ENCODE measurements around the gene INSRR. TPM values are rescaled to one million over a fixed set of nuclear protein-coding genes. Genes with fewer than 3 reads are reported as not detected.

The INSRR gene
- total RNA-seq, 1 donor from 2014 or later: 0.07 TPM

DNA sequence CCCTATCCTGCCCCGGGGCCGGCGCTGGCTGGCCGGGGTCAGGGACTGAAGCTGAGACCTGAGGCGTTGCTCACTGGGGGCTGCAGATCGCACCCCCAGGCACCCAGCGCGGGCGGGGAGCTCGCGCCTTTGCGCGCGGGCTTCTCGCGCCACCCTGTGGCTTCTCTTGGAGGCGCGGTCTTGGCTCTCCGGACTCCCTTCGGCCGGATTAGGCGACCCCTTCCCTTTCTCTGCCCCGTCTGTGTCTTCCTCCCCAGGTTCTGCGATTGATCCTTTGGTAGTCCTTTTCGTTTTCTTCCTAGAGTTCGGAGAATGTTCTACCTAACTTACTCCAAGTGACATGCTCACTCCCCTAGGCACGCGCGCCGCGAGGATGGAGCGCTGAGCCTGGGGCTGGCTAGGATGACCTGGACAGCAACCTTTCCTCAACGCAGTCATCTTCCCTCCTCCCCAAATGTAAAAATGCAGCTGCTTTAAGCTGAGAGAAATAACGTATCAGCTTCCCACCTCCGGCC is 1.3 kb upstream of the INSRR start:
- Mint-ChIP-seq H3K27ac (ENCODE audit: unreplicated experiment) (no peak overlapping the region), H3K4me1 (peaks cover 30% of the 10 kb centered on the region), H3K36me3 (ENCODE audit: low read depth) (no peaks in the 10 kb centered on the region), H3K9me3 (no peaks in the 10 kb centered on the region), H3K4me3 (peak overlapping the region; percentile 66), H3K27me3 (ENCODE audit: low read depth) (peaks cover 83% of the 10 kb centered on the region)
- peak; percentile 80 for TF ChIP-seq CTCF (conservative IDR thresholded peaks at IDR 0.05)
- DNase-seq (ENCODE audit: low read depth, low spot score): peak; percentile 57

DNA sequence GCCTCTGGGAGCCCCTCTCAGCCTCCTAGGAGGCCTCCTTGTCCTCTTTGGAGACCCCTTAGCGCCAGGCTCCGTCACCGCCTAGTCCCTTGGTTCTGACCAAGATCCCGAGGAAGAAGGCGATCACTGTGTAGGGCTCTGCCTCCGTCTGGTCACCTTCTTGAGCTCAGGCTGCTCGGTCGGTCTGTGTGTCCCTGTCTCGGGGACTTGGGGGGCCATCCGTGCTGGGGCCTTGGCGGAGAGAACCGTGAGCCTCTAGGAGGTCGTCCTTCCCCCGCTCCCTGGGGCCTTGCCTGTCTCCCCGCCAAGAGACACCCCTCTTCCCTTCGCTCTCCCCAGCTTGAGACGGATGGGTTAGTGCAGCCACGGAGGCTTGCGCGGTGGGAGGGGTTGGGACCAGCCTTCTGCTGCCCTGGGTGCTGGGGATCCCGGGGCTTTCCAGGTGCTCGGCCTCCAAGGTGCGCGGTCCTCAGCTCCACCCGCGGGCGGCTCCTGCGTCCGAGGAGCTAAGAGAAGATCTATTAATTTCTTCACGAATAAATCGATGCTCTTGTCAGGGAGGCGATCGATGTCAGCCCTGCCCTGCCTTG is 701 bp upstream of the INSRR start:
- H3K4me3 Mint-ChIP-seq: peak overlapping the region; percentile 66
- H3K27ac Mint-ChIP-seq (ENCODE audit: unreplicated experiment): no peak overlapping the region
- no peak for TF ChIP-seq CTCF (conservative IDR thresholded peaks at IDR 0.05)
- peak; percentile 37 for DNase-seq (ENCODE audit: low read depth, low spot score)
- H3K4me1 Mint-ChIP-seq: peaks cover 30% of the 10 kb centered on the region
- peaks cover 83% of the 10 kb centered on the region for H3K27me3 Mint-ChIP-seq (ENCODE audit: low read depth)
- no peaks in the 10 kb centered on the region for H3K9me3 Mint-ChIP-seq
- H3K36me3 Mint-ChIP-seq (ENCODE audit: low read depth): no peaks in the 10 kb centered on the region

DNA sequence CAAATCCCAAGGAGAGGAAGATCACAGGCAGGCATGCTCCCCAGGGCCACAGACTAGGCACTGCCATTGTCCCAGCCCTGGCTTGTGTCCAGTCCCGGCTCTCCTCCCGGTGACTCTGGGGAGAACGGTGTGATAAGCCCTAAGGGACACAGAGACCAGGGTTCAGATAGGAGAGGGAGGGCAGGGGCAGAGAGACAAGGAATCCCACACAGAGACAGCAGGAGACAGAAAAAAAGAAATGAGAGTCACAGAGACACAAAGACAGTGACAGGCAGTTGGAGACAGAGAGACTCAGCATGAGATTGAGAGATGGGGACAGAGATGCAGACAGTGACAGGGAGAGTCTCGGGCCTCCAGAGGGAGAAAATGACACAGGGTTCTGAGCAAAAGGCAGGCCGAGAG is 361 bp downstream of the INSRR start:
- DNase-seq (ENCODE audit: low read depth, low spot score): no peak
- Mint-ChIP-seq H3K27ac (ENCODE audit: unreplicated experiment) (no peak overlapping the region), H3K4me3 (peak overlapping the region; percentile 79)

GRCh38 chr1:156857532-156857931 is 1.4 kb downstream of the INSRR start:
- peaks cover 79% of the 10 kb centered on the region for H3K27me3 Mint-ChIP-seq (ENCODE audit: low read depth)
- H3K9me3 Mint-ChIP-seq: no peaks in the 10 kb centered on the region
- no peaks in the 10 kb centered on the region for H3K36me3 Mint-ChIP-seq (ENCODE audit: low read depth)
- H3K4me1 Mint-ChIP-seq: peaks cover 16% of the 10 kb centered on the region
- no peak overlapping the region for H3K4me3 Mint-ChIP-seq
- no peak for DNase-seq (ENCODE audit: low read depth, low spot score)
- no peak overlapping the region for H3K27ac Mint-ChIP-seq (ENCODE audit: unreplicated experiment)
- no peak for TF ChIP-seq CTCF (conservative IDR thresholded peaks at IDR 0.05)

More for the DNA sequence above, 361 bp downstream of the INSRR start:
- Mint-ChIP-seq H3K27me3 (ENCODE audit: low read depth) (peaks cover 82% of the 10 kb centered on the region), H3K4me1 (peaks cover 22% of the 10 kb centered on the region), H3K9me3 (no peaks in the 10 kb centered on the region), H3K36me3 (ENCODE audit: low read depth) (no peaks in the 10 kb centered on the region)
- no peak for TF ChIP-seq CTCF (conservative IDR thresholded peaks at IDR 0.05)

DNA sequence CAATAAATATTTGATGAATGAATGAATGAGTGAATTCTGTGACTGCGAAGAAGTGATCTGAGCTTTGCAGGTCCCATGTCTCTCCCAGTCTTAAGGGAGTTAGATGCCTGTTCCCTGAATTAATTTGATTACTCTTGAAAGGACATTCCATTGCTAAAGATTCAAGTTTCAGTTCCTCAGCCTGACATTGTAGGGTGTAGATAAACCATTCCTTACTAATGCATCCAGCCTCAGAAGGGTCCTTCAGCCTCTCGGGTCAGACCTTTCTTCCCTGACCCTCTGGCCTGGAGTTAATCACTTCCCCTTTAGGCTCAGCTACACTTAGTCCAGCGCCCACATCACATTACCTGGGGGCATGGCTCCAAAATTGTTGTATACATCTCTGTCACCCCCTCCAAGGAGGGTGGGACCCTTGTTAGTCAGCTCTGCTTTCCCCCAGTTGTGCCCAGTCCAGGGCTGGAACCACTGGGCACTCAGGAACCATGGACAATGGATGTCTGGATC is 2.6 kb downstream of the INSRR start:
- no peaks in the 10 kb centered on the region for H3K36me3 Mint-ChIP-seq (ENCODE audit: low read depth)
- no peak for DNase-seq (ENCODE audit: low read depth, low spot score)
- H3K27ac Mint-ChIP-seq (ENCODE audit: unreplicated experiment): no peak overlapping the region
- H3K4me3 Mint-ChIP-seq: no peak overlapping the region
- H3K27me3 Mint-ChIP-seq (ENCODE audit: low read depth): peaks cover 74% of the 10 kb centered on the region
- H3K9me3 Mint-ChIP-seq: no peaks in the 10 kb centered on the region
- no peak for TF ChIP-seq CTCF (conservative IDR thresholded peaks at IDR 0.05)
- H3K4me1 Mint-ChIP-seq: peaks cover 16% of the 10 kb centered on the region

All from neural crest cell (in vitro differentiated cells).